Transverse colon (tissue), 3 donors: ENCODE measurements around the gene IDUA.

Experiments
- CTCF ChIP-seq, 5 experiments: fragments of 200-600 bp in 3 of 5; fragments of 450-650 bp in 2 of 5; sonication (generic) in 3 of 5; IDR thresholded peaks; 1 replicate in 2 of 5; 2 replicates in 3 of 5; pipeline ENCODE4 v1.5.1; 2016 to 2017; ENCODE audit warnings: antibody characterized with exemption in 5 of 5, inconsistent platforms in 3 of 5, mild to moderate bottlenecking in 2 of 5, moderate library complexity in 1 of 5
- POLR2A ChIP-seq: fragments of 450-650 bp; IDR thresholded peaks from one replicate; pipeline ENCODE4 v1.6.1; 2016; ENCODE audit warnings: antibody characterized with exemption, mild to moderate bottlenecking, moderate library complexity

DNA sequence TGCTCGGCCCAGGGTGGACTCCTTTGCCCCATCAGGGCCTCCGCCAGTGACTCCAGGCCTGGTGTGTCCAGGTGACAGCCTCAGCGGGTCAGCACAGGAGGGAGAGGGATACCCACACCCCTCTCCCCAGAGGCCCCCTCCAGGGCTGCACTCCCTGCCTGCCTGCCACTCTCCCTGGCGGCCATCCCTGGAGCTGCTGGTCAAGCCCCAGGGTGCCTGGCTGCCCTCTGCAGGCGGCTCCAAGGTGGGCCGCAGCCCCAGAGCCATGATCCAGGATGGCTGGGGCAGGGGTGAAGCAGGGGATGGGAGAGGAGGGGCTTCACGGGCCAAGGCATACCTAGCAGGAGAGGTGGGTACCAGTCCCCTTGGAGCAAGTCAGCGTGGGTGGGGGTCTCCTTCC is 28.3 kb downstream of the IDUA start:
- TF ChIP-seq CTCF (IDR thresholded peaks at IDR 0.05) (no peak), POLR2A (no peak)
